Endothelial cell of umbilical vein (primary cell): ENCODE measurements around the gene TK2. TPM values are rescaled to one million over a fixed set of nuclear protein-coding genes. Genes with fewer than 3 reads are reported as not detected.

Experiments
- BruUV-seq: library from RNA; stranded (reverse); fragments of 400-500 nt; replicated peaks from 2 replicates; lab custom pipeline; 2021; lab: Mats Ljungman, UMichigan
- CTCF ChIA-PET: fragments of 300-600, 350-600 bp; sonication (Branson Sonifier 250); formaldehyde crosslinking; loops from one replicate; lab custom pipeline; 2021; ENCODE audit warnings: antibody characterized with exemption, inconsistent platforms; lab: Charles Lee
- POLR2A ChIA-PET: fragments of 300-600, 350-600 bp; sonication (Branson Sonifier 250); formaldehyde crosslinking; loops from one replicate; lab custom pipeline; 2021; ENCODE audit warnings: antibody characterized with exemption, inconsistent platforms; lab: Charles Lee
- DNase-seq: peaks from one replicate; pipeline ENCODE4 v3.0.0-alpha.2; 2011; ENCODE audit warnings: low read depth, low spot score
- FAIRE-seq: peaks from 2 replicates; lab custom pipeline; 2011; peaks lifted over from hg19 to GRCh38; lab: Jason Lieb, UNC
- H2AFZ ChIP-seq: 2 replicates; pipeline ENCODE4 v1.6.0; 2012; ENCODE audit warnings: low read depth, low read length, control low read depth, inconsistent platforms
- H3K27ac ChIP-seq: 2 replicates; pipeline ENCODE4 v1.5.1; 2011; ENCODE audit warnings: low read depth, mild to moderate bottlenecking, control low read depth, low read length, moderate library complexity; ENCODE audit not compliant: insufficient read depth
- H3K27me3 ChIP-seq, 2 experiments: 2 replicates each; pipeline versions ENCODE4 v1.6.0 to v1.6.1; 2011; ENCODE audit warnings: low read length in 2 of 2, mixed read lengths in 1 of 2; ENCODE audit not compliant: control insufficient read depth in 2 of 2, insufficient read depth in 2 of 2
- H3K36me3 ChIP-seq, 2 experiments: 2 replicates in 1 of 2; 3 replicates in 1 of 2; pipeline ENCODE4 v1.5.1; 2011; ENCODE audit warnings: low read length in 2 of 2, mild to moderate bottlenecking in 1 of 2, moderate library complexity in 1 of 2; ENCODE audit not compliant: control insufficient read depth in 2 of 2, insufficient read depth in 2 of 2; ENCODE audit errors: extremely low read depth in 1 of 2
- H3K4me1 ChIP-seq: 3 replicates; pipeline ENCODE4 v1.5.1; 2011; ENCODE audit warnings: mild to moderate bottlenecking, low read length; ENCODE audit not compliant: control insufficient read depth, insufficient read depth; ENCODE audit errors: extremely low read depth
- H3K4me2 ChIP-seq: 2 replicates; pipeline ENCODE4 v1.6.1; 2011; ENCODE audit warnings: low read length, control low read depth, mixed read lengths; ENCODE audit not compliant: insufficient read depth
- H3K4me3 ChIP-seq, 3 experiments: fragments of 200-600 bp in 1 of 3; sonication (generic), shearing (Covaris generic) in 1 of 3; replicated peaks in 1 of 3; 2 replicates each; pipeline ENCODE4 v1.5.1; 2011 to 2016; ENCODE audit warnings: control low read depth in 3 of 3, low read length in 3 of 3, mild to moderate bottlenecking in 2 of 3, inconsistent platforms in 1 of 3, low read depth in 1 of 3, moderate library complexity in 1 of 3; ENCODE audit not compliant: insufficient read depth in 1 of 3
- H3K79me2 ChIP-seq: 2 replicates; pipeline ENCODE4 v1.6.0; 2012; ENCODE audit warnings: low read length, inconsistent platforms; ENCODE audit not compliant: control insufficient read depth, insufficient read depth
- H3K9ac ChIP-seq: replicated peaks from 2 replicates; pipeline ENCODE3; 2011; ENCODE audit warnings: low read length, control low read depth; ENCODE audit not compliant: insufficient read depth; ENCODE audit errors: extremely low read depth
- H3K9me1 ChIP-seq: replicated peaks from 3 replicates; pipeline ENCODE4 v1.6.0; 2011; ENCODE audit warnings: mild to moderate bottlenecking, low read length; ENCODE audit not compliant: control insufficient read depth, insufficient read depth; ENCODE audit errors: extremely low read depth
- H3K9me3 ChIP-seq: replicated peaks from 2 replicates; pipeline ENCODE4 v1.5.1; 2012; ENCODE audit warnings: low read length, inconsistent platforms; ENCODE audit not compliant: control insufficient read depth, insufficient read depth
- H4K20me1 ChIP-seq: replicated peaks from 2 replicates; pipeline ENCODE3; 2011; ENCODE audit warnings: mild to moderate bottlenecking, low read length; ENCODE audit not compliant: control insufficient read depth, insufficient read depth; ENCODE audit errors: extremely low read depth
- EZH2 ChIP-seq: IDR thresholded peaks from 2 replicates; pipeline ENCODE4 v1.6.1; 2012; ENCODE audit warnings: borderline replicate concordance, low read depth, mild to moderate bottlenecking, moderate library complexity, low read length, inconsistent platforms; ENCODE audit not compliant: severe bottlenecking
- FOS ChIP-seq: IDR thresholded peaks from 2 replicates; pipeline ENCODE4 v1.6.1; 2011; ENCODE audit warnings: mild to moderate bottlenecking, low read length, moderate library complexity, borderline replicate concordance; ENCODE audit not compliant: insufficient read depth
- GATA2 ChIP-seq: IDR thresholded peaks from 2 replicates; pipeline ENCODE4 v1.7.0; 2011; ENCODE audit warnings: low read depth, mild to moderate bottlenecking, moderate library complexity, mixed read lengths, low read length; ENCODE audit not compliant: insufficient read length, insufficient read depth
- JUN ChIP-seq: IDR thresholded peaks from 2 replicates; pipeline ENCODE4 v1.6.1; 2011; ENCODE audit warnings: borderline replicate concordance, low read depth; ENCODE audit not compliant: insufficient read length, insufficient read depth
- MYC ChIP-seq: IDR thresholded peaks from one replicate; pipeline ENCODE4 v1.6.1; 2011; ENCODE audit warnings: mild to moderate bottlenecking, low read depth, low read length
- POLR2A ChIP-seq: IDR thresholded peaks from 2 replicates; pipeline ENCODE4 v1.6.1; 2012; ENCODE audit warnings: low read depth, mild to moderate bottlenecking, control low read depth, low read length
- POLR2AphosphoS5 ChIP-seq: IDR thresholded peaks from 2 replicates; pipeline ENCODE4 v1.6.1; 2012; ENCODE audit warnings: low read depth, mild to moderate bottlenecking, control low read depth, low read length, moderate library complexity; ENCODE audit not compliant: insufficient read depth
- dilution Hi-C: fragments of 300-500 bp; cut with MboI; formaldehyde crosslinking; loops from one replicate; pipeline ENCODE4 v1.15.0; 2019; ENCODE audit warnings: low sequenced_read_pairs; ENCODE audit not compliant: extremely low pct_ligation_motif_present
- intact Hi-C: fragments of 100-400 bp; cut with micrococcal nuclease; formaldehyde crosslinking; loops from one replicate; pipeline ENCODE4 v1.10.0; 2022
- polyA plus RNA-seq, 4 experiments: library from polyadenylated mRNA; depleted of rRNA in 3 of 4; stranded (reverse) in 3 of 4; unstranded in 1 of 4; fragments of >200 nt; gene quantifications; 2 replicates each; pipeline versions ENCODE4 v1.2.1 to v1.2.3, GENCODE V29; 2011 to 2012; ENCODE audit warnings: missing spikeins in 1 of 4
- total RNA-seq: library from RNA; stranded (reverse); gene quantifications from 2 replicates; pipeline ENCODE4 v1.2.3, GENCODE V29; 2021
- TF ChIP-seq, protein P1 (sequence below): IDR thresholded peaks from 2 replicates; pipeline ENCODE4 v1.6.1; 2011; ENCODE audit not compliant: insufficient read depth, insufficient read length
- TF ChIP-seq, protein P2 (sequence below), 2 donors: IDR thresholded peaks; 1 replicate in 1 of 2; 2 replicates in 1 of 2; pipeline ENCODE4 v1.5.1; 2011; ENCODE audit warnings: low read length in 2 of 2, mild to moderate bottlenecking in 2 of 2, moderate library complexity in 2 of 2, control low read depth in 1 of 2, inconsistent platforms in 1 of 2, low read depth in 1 of 2; ENCODE audit not compliant: insufficient read depth in 1 of 2; ENCODE audit errors: extremely low read depth in 1 of 2

The TK2 gene
- total and polyA plus RNA-seq, 2 donors (not counting 3 experiments of a cell fraction or from before 2014, with no cell fraction given), result 12.1 to 25.2 TPM

DNA sequence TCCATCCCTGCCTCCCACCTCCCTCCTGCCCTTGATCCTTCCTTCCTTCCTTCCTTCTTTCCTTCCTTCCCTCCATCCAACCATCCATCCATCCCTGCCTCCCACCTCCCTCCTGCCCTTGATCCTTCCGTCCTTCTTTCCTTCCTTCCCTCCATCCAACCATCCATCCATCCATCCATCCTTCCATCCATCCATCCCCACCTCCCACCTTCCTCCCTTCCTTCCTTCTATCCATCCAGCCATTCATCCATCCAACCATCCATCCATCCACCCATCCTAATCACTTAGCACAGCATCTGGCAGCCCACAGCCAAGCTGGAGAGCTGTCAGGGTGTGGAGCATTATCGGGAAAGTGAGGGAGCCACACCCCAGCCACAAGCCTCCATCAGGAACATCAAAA, 54.5 kb downstream of the TK2 start:
- Histone ChIP-seq H3K79me2 (no peaks in the 10 kb centered on the region), H3K9me3 (no peaks in the 10 kb centered on the region), H3K27me3 (peaks cover 0 to 2% of the 10 kb centered on the region in 2 experiments), H3K4me2 (no peak overlapping the region), H3K4me1 (no peaks in the 10 kb centered on the region), H3K27ac (no peak overlapping the region), H2AFZ (no peak overlapping the region), H3K36me3 (no peaks in the 10 kb centered on the region), H3K9me1 (no peaks in the 10 kb centered on the region), H4K20me1 (no peaks in the 10 kb centered on the region), H3K4me3 (no peak overlapping the region), H3K9ac (no peak overlapping the region)
- TF ChIP-seq MYC (no peak), POLR2AphosphoS5 (no peak), GATA2 (no peak), EZH2 (no peak), FOS (no peak), JUN (no peak), POLR2A (no peak)
- TF ChIP-seq, protein P1, sequence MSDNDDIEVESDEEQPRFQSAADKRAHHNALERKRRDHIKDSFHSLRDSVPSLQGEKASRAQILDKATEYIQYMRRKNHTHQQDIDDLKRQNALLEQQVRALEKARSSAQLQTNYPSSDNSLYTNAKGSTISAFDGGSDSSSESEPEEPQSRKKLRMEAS, result no peak
- TF ChIP-seq, protein P2, sequence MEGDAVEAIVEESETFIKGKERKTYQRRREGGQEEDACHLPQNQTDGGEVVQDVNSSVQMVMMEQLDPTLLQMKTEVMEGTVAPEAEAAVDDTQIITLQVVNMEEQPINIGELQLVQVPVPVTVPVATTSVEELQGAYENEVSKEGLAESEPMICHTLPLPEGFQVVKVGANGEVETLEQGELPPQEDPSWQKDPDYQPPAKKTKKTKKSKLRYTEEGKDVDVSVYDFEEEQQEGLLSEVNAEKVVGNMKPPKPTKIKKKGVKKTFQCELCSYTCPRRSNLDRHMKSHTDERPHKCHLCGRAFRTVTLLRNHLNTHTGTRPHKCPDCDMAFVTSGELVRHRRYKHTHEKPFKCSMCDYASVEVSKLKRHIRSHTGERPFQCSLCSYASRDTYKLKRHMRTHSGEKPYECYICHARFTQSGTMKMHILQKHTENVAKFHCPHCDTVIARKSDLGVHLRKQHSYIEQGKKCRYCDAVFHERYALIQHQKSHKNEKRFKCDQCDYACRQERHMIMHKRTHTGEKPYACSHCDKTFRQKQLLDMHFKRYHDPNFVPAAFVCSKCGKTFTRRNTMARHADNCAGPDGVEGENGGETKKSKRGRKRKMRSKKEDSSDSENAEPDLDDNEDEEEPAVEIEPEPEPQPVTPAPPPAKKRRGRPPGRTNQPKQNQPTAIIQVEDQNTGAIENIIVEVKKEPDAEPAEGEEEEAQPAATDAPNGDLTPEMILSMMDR (IDR thresholded peaks at IDR 0.05; ENCODE audit: extremely low read depth in 1 of 2, insufficient read depth in 1 of 2, low read depth in 1 of 2, low read length in 2 of 2), result no peak
- dilution Hi-C loops (no loop called here), intact Hi-C loops (no loop called here)
- no peak for FAIRE-seq
- no peak for DNase-seq
- CTCF ChIA-PET, result no interaction called here
- POLR2A ChIA-PET, result no interaction called here
- no TSS peak for BruUV-seq
